IMR-90 (cell line): Measurements from ENCODE around the gene SCAF4.

Source experiments
- CEBPB ChIP-seq: IDR thresholded peaks from 2 replicates; pipeline ENCODE4 v1.6.1; 2012; ENCODE audit warnings: low read depth, low read length, improper control_type of control experiment
- CTCF ChIP-seq: conservative IDR thresholded peaks from 2 replicates; pipeline ENCODE4 v1.5.1; 2012; ENCODE audit warnings: mild to moderate bottlenecking, low read depth, low read length, improper control_type of control experiment
- ELK1 ChIP-seq: fragments of 150-350 bp; IDR thresholded peaks from 2 replicates; pipeline ENCODE4 v1.6.1; 2016; ENCODE audit warnings: low read depth, mild to moderate bottlenecking, low read length, moderate library complexity, borderline replicate concordance
- FOS ChIP-seq: fragments of 150-350 bp; IDR thresholded peaks from 2 replicates; pipeline ENCODE4 v1.6.1; 2016; ENCODE audit warnings: low read depth, low read length
- MXI1 ChIP-seq: IDR thresholded peaks from 2 replicates; pipeline ENCODE4 v1.6.1; 2012; ENCODE audit warnings: low read depth, mild to moderate bottlenecking, low read length, moderate library complexity, borderline replicate concordance
- POLR2A ChIP-seq: IDR thresholded peaks from 2 replicates; pipeline ENCODE4 v1.6.1; 2012; ENCODE audit warnings: mild to moderate bottlenecking, low read depth, low read length
- RAD21 ChIP-seq: IDR thresholded peaks from 2 replicates; pipeline ENCODE4 v1.6.1; 2012; ENCODE audit warnings: low read length, improper control_type of control experiment

GRCh38 chr21:31675318-31675717, 56.6 kb downstream of the SCAF4 start:
- no peak for TF ChIP-seq RAD21
- no peak for TF ChIP-seq CTCF
- no peak for TF ChIP-seq CEBPB
- TF ChIP-seq POLR2A = no peak
- TF ChIP-seq MXI1 = no peak
- no peak for TF ChIP-seq FOS
- no peak for TF ChIP-seq ELK1
